ENCODE data around the gene FOXO3B.
"Not testable (repeated sequence)": the region's sequence is repeated elsewhere in the genome, so short reads cannot be mapped to it uniquely, and the experiment has no call there.

Gene FOXO3B

GRCh38 chr17:18681767-18682571 is at the start of gene FOXO3B:
Gene FOXO3B, minus strand, starts transcription at chr17:18682314. Its CDS starts 663 bp downstream, at chr17:18681651.
- peak; percentile 82 for DNase-seq (ENCODE audit: low spot score)

- not testable (repeated sequence) for DNase-seq (ENCODE audit: low spot score)
Measured at GRCh38 chr17:18723509-18723908, 41.4 kb upstream of the FOXO3B start.

DNA sequence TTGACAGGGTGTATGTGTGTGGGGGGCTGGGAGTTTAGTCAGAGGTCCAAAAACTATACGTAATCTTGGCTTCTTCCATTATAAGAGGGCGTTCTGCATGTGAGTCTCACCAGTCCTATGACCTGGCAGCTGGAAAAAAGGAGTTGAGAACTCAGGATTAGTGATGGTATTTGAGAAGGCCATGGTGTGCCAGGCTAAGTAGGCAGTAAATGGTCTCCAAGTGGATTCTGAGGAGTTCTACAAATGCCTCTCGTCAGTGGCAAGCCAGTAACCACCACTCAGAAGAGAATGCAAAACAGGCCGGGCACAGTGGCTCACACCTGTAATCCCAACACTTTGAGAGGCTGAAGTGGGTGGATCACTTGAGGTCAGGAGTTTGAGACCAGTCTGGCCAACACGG is 40.5 kb upstream of the FOXO3B start:
- not testable (repeated sequence) for DNase-seq (ENCODE audit: low spot score)

GRCh38 chr17:18721775-18722547 is 39.8 kb upstream of the FOXO3B start:
- not testable (repeated sequence) for DNase-seq (ENCODE audit: low spot score)

- not testable (repeated sequence) for DNase-seq (ENCODE audit: low spot score)
Measured at GRCh38 chr17:18719428-18720110, 37.5 kb upstream of the FOXO3B start.

DNA sequence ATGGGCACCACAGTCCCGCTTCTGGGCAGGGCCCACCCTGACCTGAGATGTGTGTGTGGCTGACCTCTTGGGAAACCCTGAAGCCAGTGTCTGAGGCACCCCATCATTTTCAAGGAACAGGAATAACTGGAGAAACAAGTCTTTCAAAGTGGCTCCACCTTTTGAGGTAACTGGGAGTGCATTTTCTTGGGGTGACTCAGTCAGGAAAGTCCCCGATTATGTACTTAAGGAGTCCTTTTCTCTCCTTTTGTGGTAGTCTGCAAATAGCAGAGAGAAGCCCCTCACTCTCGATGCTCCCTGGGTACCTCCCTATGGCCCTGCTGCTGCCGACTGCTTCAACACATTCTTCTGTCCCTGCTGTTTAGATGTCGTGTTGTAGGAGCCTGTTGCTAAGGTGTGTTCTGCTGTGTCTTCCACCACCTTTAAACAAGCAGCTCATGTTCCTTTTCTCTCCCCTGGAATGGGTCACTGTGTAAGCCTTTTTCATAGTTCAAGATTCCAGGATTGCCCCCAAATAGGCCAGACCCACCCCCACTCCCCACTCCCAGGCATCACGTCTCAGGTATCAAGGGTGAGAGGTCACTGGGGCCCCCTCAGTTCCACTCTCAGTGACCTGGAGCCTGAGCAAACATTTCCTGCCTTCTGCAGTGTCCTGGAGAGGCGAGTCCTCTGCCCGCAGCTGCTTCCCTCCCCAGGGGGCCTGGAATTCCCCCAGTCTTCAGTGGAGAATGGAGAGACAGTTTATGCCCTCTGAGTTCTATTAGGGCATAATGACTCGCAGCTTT is 36.7 kb upstream of the FOXO3B start:
- DNase-seq (ENCODE audit: low spot score) = not testable (repeated sequence)

- DNase-seq (ENCODE audit: low spot score) = not testable (repeated sequence)
Measured at GRCh38 chr17:18712354-18712999, 30.4 kb upstream of the FOXO3B start.

GRCh38 chr17:18708215-18708614 is 26.1 kb upstream of the FOXO3B start:
- DNase-seq (ENCODE audit: low spot score) = not testable (repeated sequence)

DNA sequence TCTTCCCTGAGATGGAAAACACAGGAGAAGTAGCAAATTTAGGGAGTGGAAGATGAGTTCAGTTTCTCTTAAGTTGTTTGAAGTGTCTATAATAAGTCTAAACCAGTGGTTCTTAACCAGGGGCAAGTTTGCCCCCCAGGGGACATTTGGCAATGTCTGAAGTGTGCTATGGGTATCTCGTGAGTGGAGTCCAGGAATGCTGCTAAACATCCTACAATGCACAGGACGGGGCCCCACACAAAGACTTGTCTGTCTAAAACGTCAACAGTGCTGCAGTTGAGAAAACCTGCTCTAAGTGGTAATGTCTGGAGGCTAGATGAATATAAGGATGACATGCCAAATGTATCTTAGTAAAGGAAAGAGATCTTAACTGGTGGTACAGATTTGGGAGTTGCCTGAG is 23.8 kb upstream of the FOXO3B start:
- not testable (repeated sequence) for DNase-seq (ENCODE audit: low spot score)

GRCh38 chr17:18698473-18699103 is 16.5 kb upstream of the FOXO3B start:
- DNase-seq (ENCODE audit: low spot score) = not testable (repeated sequence)

GRCh38 chr17:18695143-18695542 is 13.0 kb upstream of the FOXO3B start:
- not testable (repeated sequence) for DNase-seq (ENCODE audit: low spot score)

GRCh38 chr17:18682668-18683067 is 554 bp upstream of the FOXO3B start:
- not testable (repeated sequence) for DNase-seq (ENCODE audit: low spot score)

DNA sequence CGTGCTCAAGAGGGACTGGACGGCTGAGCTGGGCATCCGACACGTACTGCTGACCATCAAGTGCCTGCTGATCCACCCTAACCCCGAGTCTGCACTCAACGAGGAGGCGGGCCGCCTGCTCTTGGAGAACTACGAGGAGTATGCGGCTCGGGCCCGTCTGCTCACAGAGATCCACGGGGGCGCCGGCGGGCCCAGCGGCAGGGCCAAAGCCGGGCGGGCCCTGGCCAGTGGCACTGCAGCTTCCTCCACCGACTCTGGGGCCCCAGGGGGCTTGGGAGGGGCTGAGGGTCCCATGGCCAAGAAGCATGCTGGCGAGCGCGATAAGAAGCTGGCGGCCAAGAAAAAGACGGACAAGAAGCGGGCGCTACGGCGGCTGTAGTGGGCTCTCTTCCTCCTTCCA is 4.7 kb downstream of the FOXO3B start:
- not testable (repeated sequence) for DNase-seq (ENCODE audit: low spot score)

DNA sequence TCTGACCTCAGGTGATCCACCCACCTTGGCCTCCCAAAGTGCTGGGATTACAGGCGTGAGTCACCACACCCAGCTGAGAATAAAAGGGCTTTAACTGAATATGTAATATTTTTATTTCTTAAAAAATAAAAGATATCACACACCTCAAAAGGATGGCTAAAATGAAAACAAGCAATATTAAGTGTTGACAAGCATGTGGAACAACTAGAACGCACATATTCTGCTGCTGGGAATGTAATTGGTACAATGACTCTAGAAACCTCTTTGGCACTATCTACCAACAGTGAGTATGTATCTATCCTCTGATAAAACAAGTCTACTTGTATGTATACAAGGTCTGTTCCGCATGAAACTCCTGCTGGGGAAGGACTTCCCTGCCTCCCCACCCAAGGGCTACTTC is 5.2 kb downstream of the FOXO3B start:
- DNase-seq (ENCODE audit: low spot score) = not testable (repeated sequence)

GRCh38 chr17:18672395-18673227 is 9.5 kb downstream of the FOXO3B start:
- DNase-seq (ENCODE audit: low spot score) = not testable (repeated sequence)

- DNase-seq (ENCODE audit: low spot score) = not testable (repeated sequence)
Measured at GRCh38 chr17:18668625-18669024, 13.5 kb downstream of the FOXO3B start.

- DNase-seq (ENCODE audit: low spot score) = not testable (repeated sequence)
Measured at GRCh38 chr17:18667535-18667934, 14.6 kb downstream of the FOXO3B start.

GRCh38 chr17:18666326-18666725 is 15.8 kb downstream of the FOXO3B start:
- not testable (repeated sequence) for DNase-seq (ENCODE audit: low spot score)

- not testable (repeated sequence) for DNase-seq (ENCODE audit: low spot score)
Measured at GRCh38 chr17:18661924-18662624, 20.0 kb downstream of the FOXO3B start.

Data from AG08396 (cell line).